Measurements from ENCODE around the gene MED13L. TPM values are rescaled to one million over a fixed set of nuclear protein-coding genes. Genes with fewer than 3 reads are reported as not detected.
"Not testable (repeated sequence)": the region's sequence is repeated elsewhere in the genome, so short reads cannot be mapped to it uniquely, and the experiment has no call there.

The MED13L gene
- total RNA-seq, 1 experiment from 2014 or later: 89.0 TPM

GRCh38 chr12:116244474-116245090, 32.9 kb downstream of the MED13L start:
- Mint-ChIP-seq H3K36me3 (ENCODE audit: insufficient read depth, unreplicated experiment) (peaks cover 12% of the 10 kb centered on the region), H3K4me3 (ENCODE audit: low read depth, unreplicated experiment) (peak overlapping the region; percentile 1), H3K27ac (ENCODE audit: unreplicated experiment) (peak overlapping the region; percentile 32), H3K27me3 (ENCODE audit: unreplicated experiment) (no peaks in the 10 kb centered on the region), H3K9me3 (ENCODE audit: low read depth, unreplicated experiment) (no peaks in the 10 kb centered on the region), H3K4me1 (ENCODE audit: low read depth, unreplicated experiment) (peaks cover 35% of the 10 kb centered on the region)
- TF ChIP-seq, protein P1, sequence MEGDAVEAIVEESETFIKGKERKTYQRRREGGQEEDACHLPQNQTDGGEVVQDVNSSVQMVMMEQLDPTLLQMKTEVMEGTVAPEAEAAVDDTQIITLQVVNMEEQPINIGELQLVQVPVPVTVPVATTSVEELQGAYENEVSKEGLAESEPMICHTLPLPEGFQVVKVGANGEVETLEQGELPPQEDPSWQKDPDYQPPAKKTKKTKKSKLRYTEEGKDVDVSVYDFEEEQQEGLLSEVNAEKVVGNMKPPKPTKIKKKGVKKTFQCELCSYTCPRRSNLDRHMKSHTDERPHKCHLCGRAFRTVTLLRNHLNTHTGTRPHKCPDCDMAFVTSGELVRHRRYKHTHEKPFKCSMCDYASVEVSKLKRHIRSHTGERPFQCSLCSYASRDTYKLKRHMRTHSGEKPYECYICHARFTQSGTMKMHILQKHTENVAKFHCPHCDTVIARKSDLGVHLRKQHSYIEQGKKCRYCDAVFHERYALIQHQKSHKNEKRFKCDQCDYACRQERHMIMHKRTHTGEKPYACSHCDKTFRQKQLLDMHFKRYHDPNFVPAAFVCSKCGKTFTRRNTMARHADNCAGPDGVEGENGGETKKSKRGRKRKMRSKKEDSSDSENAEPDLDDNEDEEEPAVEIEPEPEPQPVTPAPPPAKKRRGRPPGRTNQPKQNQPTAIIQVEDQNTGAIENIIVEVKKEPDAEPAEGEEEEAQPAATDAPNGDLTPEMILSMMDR (IDR thresholded peaks at IDR 0.05; ENCODE audit: unreplicated experiment): no peak
- no peak for DNase-seq
- no TSS peak for BruUV-seq (replicated peaks)
- CTCF ChIA-PET: interaction anchor here (0.9 to 1.5 kb wide), 2 partner anchors 18 kb away, joined by 3 read pairs; no protein-coding TSS in a partner anchor
- intact Hi-C loops (cut with micrococcal nuclease; ENCODE audit: unreplicated experiment): no loop called here

GRCh38 chr12:116244001-116244400, 33.5 kb downstream of the MED13L start:
- H3K36me3 Mint-ChIP-seq (ENCODE audit: insufficient read depth, unreplicated experiment): peaks cover 9% of the 10 kb centered on the region
- TF ChIP-seq, protein P1 (IDR thresholded peaks at IDR 0.05; ENCODE audit: unreplicated experiment): no peak
- peak; percentile 31 for DNase-seq
- no peaks in the 10 kb centered on the region for H3K9me3 Mint-ChIP-seq (ENCODE audit: low read depth, unreplicated experiment)
- no TSS peak for BruUV-seq (replicated peaks)
- CTCF ChIA-PET: interaction anchor here (1.5 kb wide), 1 partner anchor 18 kb away, joined by 3 read pairs; no protein-coding TSS in a partner anchor
- H3K27ac Mint-ChIP-seq (ENCODE audit: unreplicated experiment): peak overlapping the region; percentile 32
- peak overlapping the region; percentile 1 for H3K4me3 Mint-ChIP-seq (ENCODE audit: low read depth, unreplicated experiment)
- peaks cover 35% of the 10 kb centered on the region for H3K4me1 Mint-ChIP-seq (ENCODE audit: low read depth, unreplicated experiment)
- no peaks in the 10 kb centered on the region for H3K27me3 Mint-ChIP-seq (ENCODE audit: unreplicated experiment)
- intact Hi-C loops (cut with micrococcal nuclease; ENCODE audit: unreplicated experiment): no loop called here

DNA sequence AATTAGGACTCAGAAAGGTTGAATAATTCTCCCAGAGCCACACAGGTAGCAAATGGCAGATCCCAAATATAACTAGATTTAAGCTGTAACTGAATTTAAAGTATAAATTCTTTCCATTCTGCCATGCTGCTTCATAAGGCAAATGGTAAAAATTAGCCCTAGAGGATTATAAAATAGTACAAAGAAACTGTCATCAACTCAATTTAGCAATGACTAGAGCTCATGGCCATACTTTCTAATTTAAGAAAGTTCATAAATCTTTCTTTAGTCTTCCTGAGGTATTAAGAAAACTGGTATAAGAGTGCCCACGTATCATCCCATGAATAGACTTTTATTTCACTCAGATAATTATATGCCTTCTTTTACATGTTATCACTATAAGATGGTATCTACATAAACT, 34.8 kb downstream of the MED13L start:
- TF ChIP-seq, protein P1 (IDR thresholded peaks at IDR 0.05; ENCODE audit: unreplicated experiment): no peak
- CTCF ChIA-PET: no interaction called here
- Mint-ChIP-seq H3K27ac (ENCODE audit: unreplicated experiment) (no peak overlapping the region), H3K27me3 (ENCODE audit: unreplicated experiment) (no peaks in the 10 kb centered on the region), H3K36me3 (ENCODE audit: insufficient read depth, unreplicated experiment) (peaks cover 9% of the 10 kb centered on the region), H3K4me1 (ENCODE audit: low read depth, unreplicated experiment) (peaks cover 35% of the 10 kb centered on the region), H3K9me3 (ENCODE audit: low read depth, unreplicated experiment) (no peaks in the 10 kb centered on the region), H3K4me3 (ENCODE audit: low read depth, unreplicated experiment) (no peak overlapping the region)
- BruUV-seq (replicated peaks): no TSS peak
- DNase-seq: no peak
- intact Hi-C loops (cut with micrococcal nuclease; ENCODE audit: unreplicated experiment): no loop called here

DNA sequence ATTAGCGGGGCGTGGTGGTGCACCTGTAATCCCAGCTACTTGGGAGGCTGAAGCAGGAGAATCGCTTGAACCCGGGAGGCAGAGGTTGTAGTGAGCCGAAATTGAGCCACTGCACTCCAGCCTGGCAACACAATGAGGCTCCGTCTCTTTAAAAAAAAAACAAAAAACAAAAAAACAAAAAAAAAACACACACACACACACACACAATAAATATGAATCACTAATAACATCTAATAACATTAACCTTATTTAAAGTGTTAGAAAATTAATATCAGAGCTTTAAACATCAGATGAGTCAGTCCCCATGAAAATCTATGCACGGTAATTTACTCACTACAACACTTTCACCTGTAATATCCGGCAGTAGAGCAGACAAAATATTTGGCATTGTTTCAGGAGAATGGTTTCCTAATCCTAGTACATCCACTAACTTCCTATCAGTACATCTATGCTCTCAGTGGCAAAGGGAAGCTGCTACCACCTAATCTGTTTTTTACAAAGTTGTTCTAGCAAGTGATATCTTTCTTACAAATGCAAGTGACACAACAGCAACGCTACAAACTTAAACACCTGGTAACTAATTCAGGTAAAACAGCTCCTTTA, 36.2 kb downstream of the MED13L start:
- CTCF ChIA-PET: interaction anchor here (0.6 to 0.7 kb wide), 3 partner anchors 61 to 361 kb away, joined by 3 to 4 read pairs (median 3); no protein-coding TSS in a partner anchor
- no peak for DNase-seq
- Mint-ChIP-seq H3K9me3 (ENCODE audit: low read depth, unreplicated experiment) (no peaks in the 10 kb centered on the region), H3K36me3 (ENCODE audit: insufficient read depth, unreplicated experiment) (peaks cover 9% of the 10 kb centered on the region), H3K27me3 (ENCODE audit: unreplicated experiment) (no peaks in the 10 kb centered on the region), H3K4me1 (ENCODE audit: low read depth, unreplicated experiment) (peaks cover 35% of the 10 kb centered on the region), H3K27ac (ENCODE audit: unreplicated experiment) (no peak overlapping the region), H3K4me3 (ENCODE audit: low read depth, unreplicated experiment) (no peak overlapping the region)
- TF ChIP-seq, protein P1 (IDR thresholded peaks at IDR 0.05; ENCODE audit: unreplicated experiment): no peak
- intact Hi-C loops (cut with micrococcal nuclease; ENCODE audit: unreplicated experiment): no loop called here
- no TSS peak for BruUV-seq (replicated peaks)

GRCh38 chr12:116238570-116239119, 38.8 kb downstream of the MED13L start:
- intact Hi-C loops (cut with micrococcal nuclease; ENCODE audit: unreplicated experiment): loop anchor here (5.0 kb wide), 1 partner anchor 241 kb away; no protein-coding TSS in a partner anchor
- CTCF ChIA-PET; H3K27ac Mint-ChIP-seq (ENCODE audit: unreplicated experiment): not testable (repeated sequence)

More at GRCh38 chr12:116238570-116239119, 38.8 kb downstream of the MED13L start:
- not testable (repeated sequence) for DNase-seq; BruUV-seq (replicated peaks); H3K9me3 Mint-ChIP-seq (ENCODE audit: low read depth, unreplicated experiment); H3K27me3 Mint-ChIP-seq (ENCODE audit: unreplicated experiment); H3K4me3 Mint-ChIP-seq (ENCODE audit: low read depth, unreplicated experiment); H3K36me3 Mint-ChIP-seq (ENCODE audit: insufficient read depth, unreplicated experiment)
- H3K4me1 Mint-ChIP-seq (ENCODE audit: low read depth, unreplicated experiment): peaks cover 10% of the 10 kb centered on the region
